Measurements from ENCODE around the gene FCGR3B. TPM values are rescaled to one million over a fixed set of nuclear protein-coding genes. Genes with fewer than 3 reads are reported as not detected.

FCGR3B gene
- total RNA-seq, 2 donors from 2014 or later, result not detected

Other genes with a start within 250 kb of the FCGR3B start
- not detected for gene FCGR2A, start 125.7 kb downstream of the FCGR3B start, total RNA-seq
- gene HSPA6, start 106.6 kb downstream of the FCGR3B start, total RNA-seq, result under 1 TPM; 0.37 to 0.41 TPM
- gene FCGR3A, start 81.4 kb downstream of the FCGR3B start, total RNA-seq, result not detected
- under 1 TPM in 1 of 2 donors, not detected in 1; 0.13 TPM for gene FCGR2B, start 32.0 kb upstream of the FCGR3B start, total RNA-seq
- not detected for gene FCRLA, start 76.1 kb upstream of the FCGR3B start, total RNA-seq
- gene FCRLB, start 90.4 kb upstream of the FCGR3B start, total RNA-seq, result not detected
- gene DUSP12, start 118.6 kb upstream of the FCGR3B start, total RNA-seq, result 10 to 100 TPM; 12.0 to 16.7 TPM
- 10 to 100 TPM; 17.5 to 24.9 TPM for gene ATF6, start 135.1 kb upstream of the FCGR3B start, total RNA-seq